NCI-H2029 (cell line): ENCODE results near the gene UROD.
"Not testable (repeated sequence)": the region's sequence is repeated elsewhere in the genome, so short reads cannot be mapped to it uniquely, and the experiment has no call there.

Experiments
- DNase-seq: peaks from one replicate; lab custom pipeline; 2025; lab: John Stamatoyannopoulos, UW

UROD gene

GRCh38 chr1:45011837-45012638 lies at the start of gene UROD:
TSS of gene UROD (plus strand) at chr1:45012254. CDS start at chr1:45012266, 12 bp downstream.
- peak; percentile 99 for DNase-seq

- peak; percentile 86 for DNase-seq
Measured at GRCh38 chr1:44962729-44963128, 49.3 kb upstream of the UROD start.

- DNase-seq: no peak
Measured at GRCh38 chr1:44964396-44964795, 47.7 kb upstream of the UROD start.

- no peak for DNase-seq
Measured at GRCh38 chr1:44970317-44970716, 41.7 kb upstream of the UROD start.

- DNase-seq: no peak
Measured at GRCh38 chr1:44973645-44974044, 38.4 kb upstream of the UROD start.

GRCh38 chr1:44976252-44976651 lies 35.8 kb upstream of the UROD start:
- DNase-seq: no peak

- DNase-seq: not testable (repeated sequence)
Measured at GRCh38 chr1:44977372-44977771, 34.7 kb upstream of the UROD start.

GRCh38 chr1:44985747-44986359 lies 26.2 kb upstream of the UROD start:
- no peak for DNase-seq

GRCh38 chr1:44988531-44989156 lies 23.4 kb upstream of the UROD start:
- DNase-seq: peak; percentile 43

- DNase-seq: no peak
Measured at GRCh38 chr1:44994309-44994898, 17.6 kb upstream of the UROD start.

GRCh38 chr1:44995467-44996238 lies 16.4 kb upstream of the UROD start:
- DNase-seq: no peak

- no peak for DNase-seq
Measured at GRCh38 chr1:44999232-44999631, 12.8 kb upstream of the UROD start.

GRCh38 chr1:45001011-45001481 lies 11.0 kb upstream of the UROD start:
- no peak for DNase-seq

- DNase-seq: not testable (repeated sequence)
Measured at GRCh38 chr1:45001576-45001975, 10.5 kb upstream of the UROD start.

GRCh38 chr1:45002650-45003645 lies 9.1 kb upstream of the UROD start:
- DNase-seq: no peak

- DNase-seq: no peak
Measured at GRCh38 chr1:45003741-45004140, 8.3 kb upstream of the UROD start.

- no peak for DNase-seq
Measured at GRCh38 chr1:45004281-45004920, 7.7 kb upstream of the UROD start.

- no peak for DNase-seq
Measured at GRCh38 chr1:45005761-45006160, 6.3 kb upstream of the UROD start.

- DNase-seq: no peak
Measured at GRCh38 chr1:45007311-45007710, 4.7 kb upstream of the UROD start.

- DNase-seq: no peak
Measured at GRCh38 chr1:45008076-45008475, 4.0 kb upstream of the UROD start.
